GM12878 (cell line): ENCODE data around the gene STYXL1. TPM values are rescaled to one million over a fixed set of nuclear protein-coding genes. Genes with fewer than 3 reads are reported as not detected.

ENCODE experiments used
- BACH1 ChIP-seq: fragments of 450-650 bp; IDR thresholded peaks from 2 replicates; pipeline ENCODE4 v1.6.1; 2017; ENCODE audit warnings: mild to moderate bottlenecking, borderline replicate concordance
- BCLAF1 ChIP-seq: fragments of 450-650 bp; IDR thresholded peaks from 2 replicates; pipeline ENCODE4 v1.6.1; 2017; ENCODE audit warnings: antibody characterized with exemption, mild to moderate bottlenecking, moderate library complexity
- CUX1 ChIP-seq: IDR thresholded peaks from 2 replicates; pipeline ENCODE4 v1.6.1; 2012; ENCODE audit warnings: improper control_type of control experiment, low read depth, low read length; ENCODE audit not compliant: insufficient replicate concordance
- MEF2A ChIP-seq: IDR thresholded peaks from 2 replicates; pipeline ENCODE4 v1.6.1; 2011; ENCODE audit warnings: low read depth, mild to moderate bottlenecking, low read length, moderate library complexity; ENCODE audit not compliant: insufficient read depth
- PML ChIP-seq: IDR thresholded peaks from 2 replicates; pipeline ENCODE4 v1.6.1; 2012; ENCODE audit warnings: low read length, inconsistent platforms
- RELB ChIP-seq: fragments of 450-650 bp; IDR thresholded peaks from 2 replicates; pipeline ENCODE4 v1.6.1; 2017; ENCODE audit warnings: low read depth, mild to moderate bottlenecking, moderate library complexity
- STAT3 ChIP-seq: IDR thresholded peaks from 2 replicates; pipeline ENCODE4 v1.6.1; 2011; ENCODE audit warnings: low read depth, low read length, improper control_type of control experiment
- polyA plus RNA-seq, 11 experiments: library from polyadenylated mRNA; depleted of rRNA in 4 of 11; unstranded in 6 of 11; stranded (reverse) in 5 of 11; fragments of >200 nt; fragmentation: Nextera tagmentation in 4 of 11; fragmentation: Illumina TruSeq in 1 of 11; extraction: Ambion mirVana in 4 of 11; extraction: Trizol in 1 of 11; gene quantifications; 1 replicate in 1 of 11; 2 replicates in 10 of 11; pipeline versions ENCODE4 v1.2.1 to v1.2.3, GENCODE V29; 2011 to 2016; ENCODE audit warnings: inconsistent platforms in 2 of 11, missing spikeins in 2 of 11, low read depth in 1 of 11
- total RNA-seq, 4 experiments: library from RNA; depleted of rRNA in 3 of 4; stranded (reverse); fragments of >200 nt in 3 of 4; fragmentation: Illumina TruSeq in 1 of 4; extraction: Trizol in 1 of 4; gene quantifications; 2 replicates each; pipeline versions ENCODE4 v1.2.1 to v1.2.3, GENCODE V29; 2013 to 2021
- TF ChIP-seq, protein P1 (sequence below): fragments of 450-650 bp; IDR thresholded peaks from 2 replicates; pipeline ENCODE4 v1.6.1; 2017; ENCODE audit warnings: mild to moderate bottlenecking, moderate library complexity
- TF ChIP-seq, protein P2 (sequence below): IDR thresholded peaks from 2 replicates; pipeline ENCODE4 v1.6.1; 2012; ENCODE audit warnings: mild to moderate bottlenecking, low read depth, low read length

The STYXL1 gene
- total and polyA plus RNA-seq, 10 of the 15 experiments (the other 5 are each of a cell fraction or from before 2014, with no cell fraction given) = 18.4 to 65.9 (median 40.7) TPM

GRCh38 chr7:76047811-76048667 lies at the start of gene STYXL1, which contains the start of gene MDH2 (continued):
- no peak for TF ChIP-seq CUX1
- TF ChIP-seq, protein P1, sequence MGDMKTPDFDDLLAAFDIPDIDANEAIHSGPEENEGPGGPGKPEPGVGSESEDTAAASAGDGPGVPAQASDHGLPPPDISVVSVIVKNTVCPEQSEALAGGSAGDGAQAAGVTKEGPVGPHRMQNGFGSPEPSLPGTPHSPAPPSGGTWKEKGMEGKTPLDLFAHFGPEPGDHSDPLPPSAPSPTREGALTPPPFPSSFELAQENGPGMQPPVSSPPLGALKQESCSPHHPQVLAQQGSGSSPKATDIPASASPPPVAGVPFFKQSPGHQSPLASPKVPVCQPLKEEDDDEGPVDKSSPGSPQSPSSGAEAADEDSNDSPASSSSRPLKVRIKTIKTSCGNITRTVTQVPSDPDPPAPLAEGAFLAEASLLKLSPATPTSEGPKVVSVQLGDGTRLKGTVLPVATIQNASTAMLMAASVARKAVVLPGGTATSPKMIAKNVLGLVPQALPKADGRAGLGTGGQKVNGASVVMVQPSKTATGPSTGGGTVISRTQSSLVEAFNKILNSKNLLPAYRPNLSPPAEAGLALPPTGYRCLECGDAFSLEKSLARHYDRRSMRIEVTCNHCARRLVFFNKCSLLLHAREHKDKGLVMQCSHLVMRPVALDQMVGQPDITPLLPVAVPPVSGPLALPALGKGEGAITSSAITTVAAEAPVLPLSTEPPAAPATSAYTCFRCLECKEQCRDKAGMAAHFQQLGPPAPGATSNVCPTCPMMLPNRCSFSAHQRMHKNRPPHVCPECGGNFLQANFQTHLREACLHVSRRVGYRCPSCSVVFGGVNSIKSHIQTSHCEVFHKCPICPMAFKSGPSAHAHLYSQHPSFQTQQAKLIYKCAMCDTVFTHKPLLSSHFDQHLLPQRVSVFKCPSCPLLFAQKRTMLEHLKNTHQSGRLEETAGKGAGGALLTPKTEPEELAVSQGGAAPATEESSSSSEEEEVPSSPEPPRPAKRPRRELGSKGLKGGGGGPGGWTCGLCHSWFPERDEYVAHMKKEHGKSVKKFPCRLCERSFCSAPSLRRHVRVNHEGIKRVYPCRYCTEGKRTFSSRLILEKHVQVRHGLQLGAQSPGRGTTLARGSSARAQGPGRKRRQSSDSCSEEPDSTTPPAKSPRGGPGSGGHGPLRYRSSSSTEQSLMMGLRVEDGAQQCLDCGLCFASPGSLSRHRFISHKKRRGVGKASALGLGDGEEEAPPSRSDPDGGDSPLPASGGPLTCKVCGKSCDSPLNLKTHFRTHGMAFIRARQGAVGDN = peak; percentile 65; the same call in 1 of the 2 replicates
- no peak for TF ChIP-seq STAT3
- TF ChIP-seq, protein P2, sequence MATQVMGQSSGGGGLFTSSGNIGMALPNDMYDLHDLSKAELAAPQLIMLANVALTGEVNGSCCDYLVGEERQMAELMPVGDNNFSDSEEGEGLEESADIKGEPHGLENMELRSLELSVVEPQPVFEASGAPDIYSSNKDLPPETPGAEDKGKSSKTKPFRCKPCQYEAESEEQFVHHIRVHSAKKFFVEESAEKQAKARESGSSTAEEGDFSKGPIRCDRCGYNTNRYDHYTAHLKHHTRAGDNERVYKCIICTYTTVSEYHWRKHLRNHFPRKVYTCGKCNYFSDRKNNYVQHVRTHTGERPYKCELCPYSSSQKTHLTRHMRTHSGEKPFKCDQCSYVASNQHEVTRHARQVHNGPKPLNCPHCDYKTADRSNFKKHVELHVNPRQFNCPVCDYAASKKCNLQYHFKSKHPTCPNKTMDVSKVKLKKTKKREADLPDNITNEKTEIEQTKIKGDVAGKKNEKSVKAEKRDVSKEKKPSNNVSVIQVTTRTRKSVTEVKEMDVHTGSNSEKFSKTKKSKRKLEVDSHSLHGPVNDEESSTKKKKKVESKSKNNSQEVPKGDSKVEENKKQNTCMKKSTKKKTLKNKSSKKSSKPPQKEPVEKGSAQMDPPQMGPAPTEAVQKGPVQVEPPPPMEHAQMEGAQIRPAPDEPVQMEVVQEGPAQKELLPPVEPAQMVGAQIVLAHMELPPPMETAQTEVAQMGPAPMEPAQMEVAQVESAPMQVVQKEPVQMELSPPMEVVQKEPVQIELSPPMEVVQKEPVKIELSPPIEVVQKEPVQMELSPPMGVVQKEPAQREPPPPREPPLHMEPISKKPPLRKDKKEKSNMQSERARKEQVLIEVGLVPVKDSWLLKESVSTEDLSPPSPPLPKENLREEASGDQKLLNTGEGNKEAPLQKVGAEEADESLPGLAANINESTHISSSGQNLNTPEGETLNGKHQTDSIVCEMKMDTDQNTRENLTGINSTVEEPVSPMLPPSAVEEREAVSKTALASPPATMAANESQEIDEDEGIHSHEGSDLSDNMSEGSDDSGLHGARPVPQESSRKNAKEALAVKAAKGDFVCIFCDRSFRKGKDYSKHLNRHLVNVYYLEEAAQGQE = peak; percentile 33; the same call in 1 of the 2 replicates
- 0 out of 2 replicates have a peak, but pooled peaks have one; percentile 29 for TF ChIP-seq MEF2A
- TF ChIP-seq RELB = peak; percentile 81; the same call in 1 of the 2 replicates
- no peak for TF ChIP-seq BCLAF1
- TF ChIP-seq PML = peak; percentile 75
- peak; percentile 66; the same call in 1 of the 2 replicates for TF ChIP-seq BACH1
